Mammary epithelial cell (primary cell): Measurements from ENCODE around the gene ARHGAP25.

Source experiments
- CTCF ChIP-seq, 2 donors: IDR thresholded peaks in 1 of 2; conservative IDR thresholded peaks in 1 of 2; 2 replicates each; pipeline ENCODE4 v1.5.1; 2011 to 2012; ENCODE audit warnings: inconsistent platforms in 2 of 2, low read length in 2 of 2, mild to moderate bottlenecking in 2 of 2, control low read depth in 1 of 2, low read depth in 1 of 2; ENCODE audit not compliant: insufficient read depth in 1 of 2; ENCODE audit errors: extremely low read depth in 1 of 2
- EZH2 ChIP-seq: IDR thresholded peaks from 2 replicates; pipeline ENCODE4 v1.6.1; 2012; ENCODE audit warnings: low read length, inconsistent platforms, borderline replicate concordance

- TF ChIP-seq EZH2 (no peak), CTCF (conservative IDR thresholded peaks at IDR 0.05 in 1 of 2, IDR thresholded peaks at IDR 0.05 in 1 of 2; ENCODE audit: extremely low read depth in 1 of 2, insufficient read depth in 1 of 2, low read depth in 1 of 2, low read length in 2 of 2) (no peak)
Observed at GRCh38 chr2:68734688-68735525, at the start of gene ARHGAP25.
